K562 (cell line): Measurements from ENCODE around the gene QSOX2. TPM values are rescaled to one million over a fixed set of nuclear protein-coding genes. Genes with fewer than 3 reads are reported as not detected.

Experiments used
- ATAC-seq: fragments of 200-7000 bp; cut with Tn5 transposase; 3 replicates; pipeline ENCODE4 v1.9.1; 2020; ENCODE audit warnings: moderate library complexity
- BruUV-seq: library from RNA; stranded (reverse); fragments of 400-500 nt; replicated peaks from 2 replicates; lab custom pipeline; 2021; lab: Mats Ljungman, UMichigan
- CTCF ChIA-PET: fragments of 300-600 bp; formaldehyde crosslinking; extraction: SDS; loops from one replicate; lab custom pipeline; 2021; ENCODE audit warnings: low intra/inter-chr PET ratio; lab: Yijun Ruan, JAX
- POLR2A ChIA-PET: fragments of 300-600, 350-650 bp; sonication (Branson Sonifier 250); formaldehyde crosslinking; extraction: SDS; loops from one replicate; lab custom pipeline; 2021; ENCODE audit warnings: antibody characterized with exemption, inconsistent platforms; lab: Yijun Ruan, JAX
- DNase-seq, 4 experiments: peaks; one replicate each; pipeline versions ENCODE4 v3.0.0 to v3.0.0-alpha.2; 2011 to 2018; ENCODE audit warnings: low spot score in 3 of 4, mixed read lengths in 3 of 4; ENCODE audit errors: extremely low read depth in 1 of 4
- FAIRE-seq: peaks from 2 replicates; lab custom pipeline; 2011; peaks lifted over from hg19 to GRCh38; lab: Jason Lieb, UNC
- H2AFZ ChIP-seq: 2 replicates; pipeline ENCODE4 v1.6.0; 2011; ENCODE audit warnings: low read depth, low read length, control low read depth, inconsistent platforms
- H3K27ac ChIP-seq: fragments of 200-600 bp; 3 replicates; pipeline ENCODE4 v1.8.0; 2011; ENCODE audit warnings: low read depth, mild to moderate bottlenecking, control low read depth, inconsistent platforms, low read length, moderate library complexity, mixed read lengths; ENCODE audit errors: extremely low read depth
- H3K27me3 ChIP-seq, 2 experiments: fragments of 300-600 bp in 1 of 2; 2 replicates in 1 of 2; 3 replicates in 1 of 2; pipeline versions ENCODE4 v1.6.0 to v1.8.0; 2011; ENCODE audit warnings: inconsistent platforms in 2 of 2, low read length in 2 of 2, mild to moderate bottlenecking in 1 of 2, mixed read lengths in 1 of 2, moderate library complexity in 1 of 2; ENCODE audit not compliant: control insufficient read depth in 2 of 2, insufficient read depth in 2 of 2
- H3K36me3 ChIP-seq: fragments of 300-600 bp; 3 replicates; pipeline ENCODE4 v1.8.0; 2011; ENCODE audit warnings: mild to moderate bottlenecking, low read length, inconsistent platforms; ENCODE audit not compliant: control insufficient read depth, insufficient read depth
- H3K4me1 ChIP-seq, 2 experiments: fragments of 200-600 bp in 1 of 2; replicated peaks in 1 of 2; 2 replicates in 1 of 2; 3 replicates in 1 of 2; pipeline versions ENCODE4 v1.5.1 to v1.8.0; 2011; ENCODE audit warnings: inconsistent platforms in 2 of 2, low read length in 2 of 2, mild to moderate bottlenecking in 1 of 2, mixed read lengths in 1 of 2, moderate library complexity in 1 of 2; ENCODE audit not compliant: control insufficient read depth in 2 of 2, insufficient read depth in 2 of 2
- H3K4me2 ChIP-seq: 2 replicates; pipeline ENCODE4 v1.6.1; 2011; ENCODE audit warnings: low read length, control low read depth, inconsistent platforms, mixed read lengths; ENCODE audit not compliant: insufficient read depth
- H3K4me3 ChIP-seq: fragments of 200-600 bp; sonication (generic), shearing (Covaris generic); 2 replicates; pipeline ENCODE4 v1.5.1; 2016; ENCODE audit warnings: control low read depth, inconsistent platforms
- H3K79me2 ChIP-seq: fragments of 200-600 bp; 3 replicates; pipeline ENCODE4 v1.8.0; 2011; ENCODE audit warnings: low read length, inconsistent platforms; ENCODE audit not compliant: control insufficient read depth, insufficient read depth
- H3K9ac ChIP-seq, 2 experiments: 2 replicates each; pipeline versions ENCODE4 v1.6.0 to v1.6.1; 2011; ENCODE audit warnings: low read depth in 2 of 2, low read length in 2 of 2, control low read depth in 1 of 2, inconsistent platforms in 1 of 2, mild to moderate bottlenecking in 1 of 2, mixed read lengths in 1 of 2; ENCODE audit not compliant: insufficient read depth in 1 of 2
- H3K9me1 ChIP-seq: one replicate; pipeline ENCODE4 v1.6.0; 2011; ENCODE audit warnings: inconsistent platforms, mild to moderate bottlenecking, low read length, moderate library complexity; ENCODE audit not compliant: control insufficient read depth, insufficient read depth
- H3K9me3 ChIP-seq: replicated peaks from 2 replicates; pipeline ENCODE4 v1.5.1; 2011; ENCODE audit warnings: low read depth, low read length, inconsistent platforms; ENCODE audit not compliant: control insufficient read depth, insufficient read depth
- H4K20me1 ChIP-seq: replicated peaks from 2 replicates; pipeline ENCODE4 v1.6.1; 2011; ENCODE audit warnings: low read length, inconsistent platforms, mixed read lengths; ENCODE audit not compliant: control insufficient read depth, insufficient read depth
- FOS ChIP-seq: IDR thresholded peaks from 3 replicates; pipeline ENCODE4 v1.6.1; 2011; ENCODE audit not compliant: insufficient read length; ENCODE audit errors: extremely low read depth
- SLC30A9 ChIP-seq: fragments of 250-450 bp; sonication (Bioruptor Pico); IDR thresholded peaks from 2 replicates; pipeline ENCODE4 v1.8.0; 2022; ENCODE audit warnings: mild to moderate bottlenecking, moderate library complexity
- ZNF121 ChIP-seq: sonication (generic); formaldehyde crosslinking; conservative IDR thresholded peaks from 2 replicates; pipeline ENCODE4 v1.8.0; 2022; ENCODE audit warnings: missing genetic modification reagents
- ZNF445 ChIP-seq: fragments of 250-450 bp; sonication (Bioruptor Pico); IDR thresholded peaks from 2 replicates; pipeline ENCODE4 v1.4.0; 2020; ENCODE audit warnings: low read depth, mild to moderate bottlenecking, moderate library complexity
- WGBS: fragments of 100-300 bp; shearing (Covaris generic); methylation state at CpG from one replicate; pipeline ENCODE4 v1.1.6; 2016; ENCODE audit warnings: low coverage, mixed read lengths; ENCODE audit not compliant: insufficient coverage; ENCODE audit errors: missing lambda C conversion rate; 5-methylcytosine and 5-hydroxymethylcytosine counted together
- in situ Hi-C: fragments of 300-500 bp; cut with MboI; formaldehyde crosslinking; loops from 4 replicates; pipeline ENCODE4 v1.15.0; 2018; ENCODE audit warnings: inconsistent platforms, mixed read lengths
- intact Hi-C: fragments of 100-400 bp; cut with micrococcal nuclease; formaldehyde crosslinking; loops from 2 replicates; pipeline ENCODE4 v1.14.2; 2022
- polyA plus RNA-seq, 8 experiments: library from polyadenylated mRNA; depleted of rRNA in 4 of 8; stranded (reverse) in 5 of 8; unstranded in 3 of 8; fragments of >200 nt; fragmentation: Nextera tagmentation in 2 of 8; fragmentation: Illumina TruSeq in 1 of 8; extraction: Ambion mirVana in 2 of 8; extraction: Trizol in 1 of 8; gene quantifications; 2 replicates each; pipeline versions ENCODE4 v1.2.1 to v1.2.3, GENCODE V29; 2011 to 2014; ENCODE audit warnings: inconsistent platforms in 1 of 8, missing spikeins in 1 of 8
- total RNA-seq, 7 experiments: library from RNA; depleted of rRNA in 6 of 7; stranded (reverse); fragments of >200 nt in 6 of 7; fragmentation: Illumina TruSeq in 2 of 7; extraction: Trizol in 2 of 7; gene quantifications; 2 replicates each; pipeline versions ENCODE4 v1.2.1 to v1.2.3, GENCODE V29; 2011 to 2021; ENCODE audit warnings: low replicate concordance in 1 of 7
- TF ChIP-seq, protein P1 (sequence below): fragments of 450-650 bp; IDR thresholded peaks from 2 replicates; pipeline ENCODE4 v1.7.1; 2018; ENCODE audit warnings: mild to moderate bottlenecking, low read depth; ENCODE audit not compliant: partially characterized antibody

The QSOX2 gene
- total and polyA plus RNA-seq, 9 of the 15 experiments (the other 6 are each of a cell fraction or from before 2014, with no cell fraction given): 0.51 to 23.7 (median 12.7) TPM

- Histone ChIP-seq H3K4me1 (peaks cover 0 to 53% of the 10 kb centered on the region in 2 experiments; a peak in 3 of 5 replicates), H2AFZ (no peak overlapping the region), H3K27me3 (peaks cover 25 to 57% of the 10 kb centered on the region in 2 experiments; a peak in 4 of 5 replicates), H3K79me2 (no peaks in the 10 kb centered on the region), H3K4me2 (no peak overlapping the region), H3K4me3 (no peak overlapping the region), H3K9ac (peak overlapping the region in 1 of 2 experiments; percentile 36; a peak in 1 of 4 replicates), H3K27ac (no peak overlapping the region), H3K36me3 (no peaks in the 10 kb centered on the region), H4K20me1 (no peaks in the 10 kb centered on the region; the same call in 1 of the 2 replicates), H3K9me1 (no peaks in the 10 kb centered on the region), H3K9me3 (no peaks in the 10 kb centered on the region)
- DNase-seq (no peak), FAIRE-seq (no peak), ATAC-seq (no peak)
- ChIA-PET CTCF (no interaction called here), POLR2A (interaction anchor here (0.6 to 1.8 kb wide), 4 partner anchors 14 to 180 kb away, joined by 3 to 4 read pairs (median 3); no protein-coding TSS in a partner anchor)
- TF ChIP-seq ZNF445 (CRISPR knock-in tag) (no peak), SLC30A9 (CRISPR knock-in tag) (no peak), ZNF121 (CRISPR knock-in tag) (peak; percentile 59), FOS (no peak)
- TF ChIP-seq, protein P1, sequence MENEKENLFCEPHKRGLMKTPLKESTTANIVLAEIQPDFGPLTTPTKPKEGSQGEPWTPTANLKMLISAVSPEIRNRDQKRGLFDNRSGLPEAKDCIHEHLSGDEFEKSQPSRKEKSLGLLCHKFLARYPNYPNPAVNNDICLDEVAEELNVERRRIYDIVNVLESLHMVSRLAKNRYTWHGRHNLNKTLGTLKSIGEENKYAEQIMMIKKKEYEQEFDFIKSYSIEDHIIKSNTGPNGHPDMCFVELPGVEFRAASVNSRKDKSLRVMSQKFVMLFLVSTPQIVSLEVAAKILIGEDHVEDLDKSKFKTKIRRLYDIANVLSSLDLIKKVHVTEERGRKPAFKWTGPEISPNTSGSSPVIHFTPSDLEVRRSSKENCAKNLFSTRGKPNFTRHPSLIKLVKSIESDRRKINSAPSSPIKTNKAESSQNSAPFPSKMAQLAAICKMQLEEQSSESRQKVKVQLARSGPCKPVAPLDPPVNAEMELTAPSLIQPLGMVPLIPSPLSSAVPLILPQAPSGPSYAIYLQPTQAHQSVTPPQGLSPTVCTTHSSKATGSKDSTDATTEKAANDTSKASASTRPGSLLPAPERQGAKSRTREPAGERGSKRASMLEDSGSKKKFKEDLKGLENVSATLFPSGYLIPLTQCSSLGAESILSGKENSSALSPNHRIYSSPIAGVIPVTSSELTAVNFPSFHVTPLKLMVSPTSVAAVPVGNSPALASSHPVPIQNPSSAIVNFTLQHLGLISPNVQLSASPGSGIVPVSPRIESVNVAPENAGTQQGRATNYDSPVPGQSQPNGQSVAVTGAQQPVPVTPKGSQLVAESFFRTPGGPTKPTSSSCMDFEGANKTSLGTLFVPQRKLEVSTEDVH: no peak
- intact Hi-C loops: loop anchor here (5.0 kb wide), 1 partner anchor 122 kb away; no protein-coding TSS in a partner anchor
- in situ Hi-C loops: loop anchor here (5.0 kb wide), 1 partner anchor 92 kb away; no protein-coding TSS in a partner anchor
- WGBS: 25% methylated on average over 24 of the region's 24 CpGs
- BruUV-seq: no TSS peak
Observed at GRCh38 chr9:136264441-136265405, 19.1 kb upstream of the QSOX2 start.
